CD4-positive, alpha-beta T cell (primary cell): ENCODE data around the gene ARHGAP26. TPM values are rescaled to one million over a fixed set of nuclear protein-coding genes. Genes with fewer than 3 reads are reported as not detected.
A peak's percentile ranks its signal among the peaks of the same experiment; 100 is the strongest.

ENCODE experiments used
- ATAC-seq: fragments of 200-7000 bp; cut with Tn5 transposase; one replicate; pipeline ENCODE4 v1.10.0; 2022; ENCODE audit warnings: mild to moderate bottlenecking; ENCODE audit not compliant: poor library complexity
- CTCF ChIA-PET: fragments of 350-600 bp; sonication (Branson Sonifier 250); formaldehyde crosslinking; loops from one replicate; lab custom pipeline; 2021; ENCODE audit warnings: antibody characterized with exemption, inconsistent platforms; lab: Charles Lee
- POLR2A ChIA-PET: fragments of 350-600 bp; sonication (Branson Sonifier 250); formaldehyde crosslinking; loops from one replicate; lab custom pipeline; 2021; ENCODE audit warnings: antibody characterized with exemption, inconsistent platforms; lab: Charles Lee
- DNase-seq, 14 experiments: peaks; one replicate each; pipeline ENCODE4 v3.0.0-alpha.2; 2013 to 2020; ENCODE audit warnings: mixed read lengths in 2 of 14
- H3K27ac ChIP-seq, 2 donors: one replicate each; pipeline versions ENCODE4 v1.5.1 to v1.7.0; 2013; ENCODE audit warnings: low read length in 2 of 2, low read depth in 1 of 2, mild to moderate bottlenecking in 1 of 2
- H3K27me3 ChIP-seq, 2 experiments: 1 replicate in 1 of 2; 2 replicates in 1 of 2; pipeline versions ENCODE4 v1.6.1 to v1.7.0; 2013; ENCODE audit warnings: low read length in 2 of 2, control low read depth in 1 of 2, mild to moderate bottlenecking in 1 of 2, moderate library complexity in 1 of 2; ENCODE audit not compliant: insufficient read depth in 2 of 2, control insufficient read depth in 1 of 2
- H3K36me3 ChIP-seq: one replicate; pipeline ENCODE4 v1.6.1; 2013; ENCODE audit warnings: low read length, control low read depth; ENCODE audit not compliant: insufficient read depth
- H3K4me1 ChIP-seq: one replicate; pipeline ENCODE4 v1.6.1; 2013; ENCODE audit warnings: low read length, control low read depth; ENCODE audit not compliant: insufficient read depth
- H3K4me3 ChIP-seq: one replicate; pipeline ENCODE4 v1.5.1; 2013; ENCODE audit warnings: mild to moderate bottlenecking, low read length, moderate library complexity
- H3K9me3 ChIP-seq, 2 experiments: 1 replicate in 1 of 2; 2 replicates in 1 of 2; pipeline versions ENCODE4 v1.6.1 to v1.7.0; 2013; ENCODE audit warnings: low read length in 2 of 2, mild to moderate bottlenecking in 2 of 2, control low read depth in 1 of 2, moderate library complexity in 1 of 2; ENCODE audit not compliant: control insufficient read depth in 1 of 2, insufficient read depth in 1 of 2
- H3K27ac Mint-ChIP-seq: one replicate; pipeline ENCODE4 v1.8.0; 2020; ENCODE audit warnings: mixed read lengths
- H3K27me3 Mint-ChIP-seq: one replicate; pipeline ENCODE4 v1.8.0; 2021; ENCODE audit warnings: mixed read lengths
- H3K36me3 Mint-ChIP-seq: one replicate; pipeline ENCODE4 v1.8.0; 2021; ENCODE audit warnings: low read depth, mixed read lengths
- H3K4me1 Mint-ChIP-seq: one replicate; pipeline ENCODE4 v1.8.0; 2021; ENCODE audit warnings: low read depth, mixed read lengths
- H3K4me3 Mint-ChIP-seq: one replicate; pipeline ENCODE4 v1.8.0; 2020; ENCODE audit warnings: mild to moderate bottlenecking, mixed read lengths
- H3K9me3 Mint-ChIP-seq: one replicate; pipeline ENCODE4 v1.8.0; 2020; ENCODE audit warnings: mixed read lengths
- CTCF ChIP-seq: fragments of 200-600 bp; IDR thresholded peaks from one replicate; pipeline ENCODE4 v1.8.0; 2022; ENCODE audit warnings: antibody characterized with exemption, mild to moderate bottlenecking
- intact Hi-C, 2 experiments: fragments of 100-400 bp; cut with DNase I in 1 of 2; cut with micrococcal nuclease in 1 of 2; formaldehyde crosslinking; loops; one replicate each; pipeline versions ENCODE4 v1.15.1 to v1.9.0; 2023 to 2025; cut with DNase I, micrococcal nuclease
- total RNA-seq, 174 experiments: library from RNA in 2 of 174; stranded (reverse) in 2 of 174; gene quantifications; one replicate each; pipeline ENCODE4 v1.2.3 and lab custom pipeline; 2021 to 2026

The ARHGAP26 gene
- total RNA-seq, 2 experiments from 2014 or later: 24.9 to 27.3 TPM

- CTCF ChIA-PET: no interaction called here
- no peak for TF ChIP-seq CTCF
- ATAC-seq (no peak), DNase-seq (peak in 1 of 14 experiments; percentile 12)
- peaks cover 1% of the 10 kb centered on the region for H3K4me1 Mint-ChIP-seq
- H3K4me3 Mint-ChIP-seq: no peak overlapping the region
- no peaks in the 10 kb centered on the region for H3K27me3 Mint-ChIP-seq
- no peaks in the 10 kb centered on the region for H3K9me3 ChIP-seq
- no peak overlapping the region for H3K4me3 ChIP-seq
- H3K36me3 Mint-ChIP-seq: peaks cover 25% of the 10 kb centered on the region
- H3K4me1 ChIP-seq: peaks cover 4% of the 10 kb centered on the region
- POLR2A ChIA-PET: no interaction called here
- H3K27ac Mint-ChIP-seq: no peak overlapping the region
- H3K27me3 ChIP-seq: no peaks in the 10 kb centered on the region
- H3K9me3 Mint-ChIP-seq: no peaks in the 10 kb centered on the region
- no peaks in the 10 kb centered on the region for H3K36me3 ChIP-seq
- intact Hi-C loops: no loop called here
- no peak overlapping the region for H3K27ac ChIP-seq
Measured at GRCh38 chr5:143036146-143036927, 266.2 kb downstream of the ARHGAP26 start.

GRCh38 chr5:143037071-143037470, 266.9 kb downstream of the ARHGAP26 start:
- H3K36me3 Mint-ChIP-seq: peaks cover 32% of the 10 kb centered on the region
- intact Hi-C loops: no loop called here
- no peak for ATAC-seq
- H3K4me1 Mint-ChIP-seq: no peaks in the 10 kb centered on the region
- no peak for TF ChIP-seq CTCF
- Histone ChIP-seq H3K4me3 (no peak overlapping the region), H3K9me3 (no peaks in the 10 kb centered on the region), H3K36me3 (peaks cover 6% of the 10 kb centered on the region), H3K27me3 (no peaks in the 10 kb centered on the region), H3K27ac (no peak overlapping the region), H3K4me1 (no peaks in the 10 kb centered on the region)
- ChIA-PET CTCF (no interaction called here), POLR2A (no interaction called here)
- no peak for DNase-seq
- H3K27ac Mint-ChIP-seq: no peak overlapping the region
- no peak overlapping the region for H3K4me3 Mint-ChIP-seq
- H3K27me3 Mint-ChIP-seq: no peaks in the 10 kb centered on the region
- H3K9me3 Mint-ChIP-seq: no peaks in the 10 kb centered on the region

GRCh38 chr5:143037708-143038107, 267.5 kb downstream of the ARHGAP26 start:
- H3K27ac Mint-ChIP-seq: no peak overlapping the region

More at GRCh38 chr5:143037708-143038107, 267.5 kb downstream of the ARHGAP26 start:
- H3K27me3 ChIP-seq: no peaks in the 10 kb centered on the region
- Mint-ChIP-seq H3K27me3 (no peaks in the 10 kb centered on the region), H3K9me3 (no peaks in the 10 kb centered on the region), H3K4me3 (no peak overlapping the region), H3K36me3 (peaks cover 39% of the 10 kb centered on the region), H3K4me1 (no peaks in the 10 kb centered on the region)
- intact Hi-C loops: no loop called here
- ATAC-seq: no peak
- H3K4me1 ChIP-seq: no peaks in the 10 kb centered on the region
- peaks cover 13% of the 10 kb centered on the region for H3K36me3 ChIP-seq
- no peak for DNase-seq
- no peak overlapping the region for H3K27ac ChIP-seq
- POLR2A ChIA-PET: no interaction called here
- H3K4me3 ChIP-seq: no peak overlapping the region
- CTCF ChIA-PET: no interaction called here
- no peak for TF ChIP-seq CTCF
- no peaks in the 10 kb centered on the region for H3K9me3 ChIP-seq
